Measurements from ENCODE around the gene CDK4.

- no peak for TF ChIP-seq POLR2A (IDR thresholded peaks at IDR 0.05; ENCODE audit: low read length)
- TF ChIP-seq GATA1 (IDR thresholded peaks at IDR 0.05; ENCODE audit: low read depth, low read length), result no peak
These were observed 20.6 kb downstream of the CDK4 start for GRCh38 chr12:57731411-57732080.
